Activated CD8-positive, alpha-beta memory T cell treated with anti-CD3 and anti-CD28 coated beads for 1 hour (primary cell): ENCODE measurements around the gene IQGAP2.
A peak's percentile ranks its signal among the peaks of the same experiment; 100 is the strongest.
"Not testable (repeated sequence)": the region's sequence is repeated elsewhere in the genome, so short reads cannot be mapped to it uniquely, and the experiment has no call there.

Source experiments
- DNase-seq, 2 donors: peaks; one replicate each; pipeline ENCODE4 v3.0.0-alpha.2; 2020; ENCODE audit warnings: low read depth in 1 of 2; ENCODE audit errors: extremely low read depth in 1 of 2

Gene IQGAP2

DNA sequence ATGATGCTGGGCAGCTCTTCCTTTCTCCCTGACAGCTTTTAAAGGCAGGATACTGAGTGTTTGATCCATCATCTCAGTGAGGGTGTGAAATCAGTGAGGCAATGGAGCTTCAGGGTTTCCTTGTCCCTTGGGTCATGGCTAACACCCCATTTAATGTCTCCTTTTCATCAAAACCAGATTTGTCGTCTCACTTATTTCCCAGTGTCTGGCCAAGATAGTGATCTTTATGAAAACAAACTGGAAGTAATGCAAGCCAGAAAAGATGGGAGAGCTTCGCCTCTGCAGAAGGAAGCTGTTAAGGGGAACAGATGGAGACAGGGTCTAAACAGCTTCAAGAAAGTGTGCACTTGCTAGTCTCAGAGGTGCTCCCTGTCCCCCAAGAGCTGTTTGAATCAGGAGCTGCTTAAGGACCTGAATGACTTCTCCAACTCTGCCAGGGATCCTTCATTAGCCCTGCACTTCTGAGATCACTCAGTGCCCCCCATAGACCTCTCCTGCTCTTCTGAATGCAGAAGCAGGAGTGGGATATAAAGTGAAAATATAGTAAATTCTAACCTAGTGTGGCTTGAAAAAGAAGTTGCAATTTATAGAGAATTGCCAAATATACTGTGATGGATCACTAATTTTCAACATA is 124.0 kb downstream of the IQGAP2 start:
- DNase-seq = no peak

DNA sequence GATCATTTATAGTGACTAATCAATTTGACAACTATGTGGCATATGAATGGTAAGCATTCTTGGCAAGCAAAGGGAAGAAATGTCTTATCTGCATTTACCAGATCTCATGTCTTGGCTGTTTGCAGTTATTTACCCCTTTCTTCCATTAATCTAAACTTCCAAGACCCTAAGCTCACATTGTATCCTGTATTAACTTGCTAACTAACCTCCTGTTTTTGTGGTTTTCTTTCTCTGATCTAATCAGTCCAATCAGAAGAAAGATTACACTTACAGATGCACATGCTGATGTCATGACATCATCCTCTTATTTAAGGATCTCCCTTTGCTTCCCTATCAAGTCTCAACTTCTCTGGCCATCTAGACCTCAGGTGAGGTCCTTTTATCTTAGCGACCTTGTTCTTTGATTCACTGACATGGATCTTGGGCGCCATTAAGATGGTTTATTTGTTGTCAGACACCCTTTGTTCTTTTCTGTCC is 124.6 kb downstream of the IQGAP2 start:
- DNase-seq = no peak

DNA sequence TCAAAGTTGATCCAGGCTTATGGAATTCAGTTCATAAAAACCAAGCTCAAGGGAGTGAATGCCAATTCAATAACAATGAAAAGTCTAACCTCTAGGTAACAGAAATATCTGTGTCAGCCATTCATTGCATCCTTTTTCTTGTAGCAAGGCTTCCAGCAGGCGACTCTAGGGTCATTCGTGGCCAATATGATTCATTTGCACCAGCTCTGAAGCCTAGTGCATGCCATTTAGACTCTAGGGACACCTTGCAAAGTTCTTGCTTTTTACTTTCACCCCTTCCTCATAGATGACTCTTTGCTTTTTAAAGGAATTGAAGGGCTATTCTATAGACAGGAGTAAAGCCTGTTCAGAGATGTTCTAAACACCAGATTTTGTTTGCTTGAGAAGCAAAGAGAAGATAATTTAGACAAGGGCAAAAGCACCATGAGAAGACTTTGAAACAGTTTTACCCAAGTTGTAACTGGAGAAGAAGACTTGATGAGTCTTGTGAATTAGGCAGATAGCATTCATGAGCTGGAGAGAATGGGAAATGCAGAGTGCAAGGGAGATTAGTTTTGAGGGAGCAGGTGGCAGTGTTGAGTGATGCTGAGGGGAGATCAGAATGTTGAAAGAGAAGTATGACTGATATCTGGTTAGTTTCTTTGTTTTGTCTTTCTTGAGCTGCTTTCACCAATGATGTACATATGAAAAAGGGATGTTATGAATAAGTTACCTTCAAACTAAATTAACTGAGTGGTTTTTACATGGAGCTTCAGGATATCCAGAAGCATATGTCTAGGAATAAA is 125.7 kb downstream of the IQGAP2 start:
- DNase-seq = no peak

DNA sequence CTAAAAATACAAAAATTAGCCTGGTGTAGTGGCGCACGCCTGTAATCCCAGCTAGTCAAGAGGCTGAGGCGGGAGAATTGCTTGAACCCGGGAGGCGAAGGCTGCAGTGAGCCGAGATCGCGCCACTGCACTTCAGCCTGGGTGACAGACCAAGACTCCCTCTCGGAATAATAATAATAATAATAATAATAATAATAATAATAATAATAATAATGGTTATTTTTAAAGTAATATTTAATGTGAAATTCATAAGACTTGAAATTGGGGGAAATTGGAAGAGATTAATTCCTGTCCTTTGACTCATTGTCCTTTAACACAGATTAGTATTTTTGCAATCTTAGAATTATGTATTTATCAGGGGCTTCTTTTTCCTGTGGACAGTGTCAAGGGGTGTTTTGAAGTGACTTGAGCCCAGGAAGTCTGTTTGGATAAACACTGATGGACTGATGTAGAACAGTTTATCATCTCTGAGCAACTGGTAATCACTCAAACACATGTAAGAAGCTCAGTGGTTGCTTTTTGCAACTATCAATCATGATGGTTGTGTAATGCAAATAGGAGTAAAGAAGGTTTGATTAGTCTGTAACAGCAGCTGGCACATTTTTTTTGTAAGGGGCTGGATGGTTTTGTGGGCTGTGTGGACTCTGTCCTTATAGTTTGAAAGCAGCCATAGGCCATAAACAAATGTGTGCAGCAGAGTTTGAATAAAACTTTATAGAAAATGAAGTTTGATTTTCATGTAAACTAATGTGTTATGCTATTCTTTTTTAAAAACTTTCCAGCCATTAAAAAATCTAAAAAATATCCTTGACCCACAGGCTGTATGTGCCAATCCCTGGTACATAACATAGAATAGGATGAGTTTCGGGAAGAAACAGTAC is 126.6 kb downstream of the IQGAP2 start:
- no peak for DNase-seq

DNA sequence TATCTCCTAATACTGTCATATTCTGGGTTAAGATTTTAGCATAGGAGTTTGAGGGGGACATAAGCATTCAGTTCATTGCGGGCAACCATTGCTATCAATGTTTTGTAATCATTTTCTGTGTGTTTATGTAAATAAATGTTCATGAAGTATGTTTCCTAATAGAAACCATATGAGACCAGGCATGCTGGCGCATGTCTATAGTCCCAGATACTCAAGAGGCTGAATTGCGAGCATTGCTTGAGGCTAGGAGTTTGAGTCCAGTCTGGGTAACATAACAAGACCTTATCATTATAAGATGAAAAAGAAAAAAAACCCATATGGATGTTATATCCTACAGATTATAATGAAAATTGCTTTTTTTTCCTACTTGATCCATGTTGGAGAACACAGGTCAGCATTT is 129.0 kb downstream of the IQGAP2 start:
- no peak for DNase-seq

DNA sequence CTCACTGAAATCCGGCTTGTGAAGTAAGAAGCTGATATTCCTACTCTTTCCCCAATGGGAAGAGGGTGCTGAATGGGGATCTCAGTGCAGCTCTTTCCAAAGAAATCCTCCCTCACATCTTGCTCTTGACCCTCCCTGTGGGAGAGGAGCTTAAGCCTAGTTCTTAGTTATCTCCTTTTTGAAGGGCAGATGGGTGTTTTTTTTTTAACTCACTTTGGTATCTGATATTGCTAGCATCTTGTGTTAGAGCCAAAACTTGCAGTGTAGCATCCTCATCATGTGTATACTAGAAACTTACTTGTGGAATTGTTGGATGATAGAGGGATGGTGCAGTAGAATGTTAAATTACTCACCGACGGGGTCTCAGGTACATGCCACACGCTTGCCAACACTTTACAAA is 129.9 kb downstream of the IQGAP2 start:
- DNase-seq = no peak

DNA sequence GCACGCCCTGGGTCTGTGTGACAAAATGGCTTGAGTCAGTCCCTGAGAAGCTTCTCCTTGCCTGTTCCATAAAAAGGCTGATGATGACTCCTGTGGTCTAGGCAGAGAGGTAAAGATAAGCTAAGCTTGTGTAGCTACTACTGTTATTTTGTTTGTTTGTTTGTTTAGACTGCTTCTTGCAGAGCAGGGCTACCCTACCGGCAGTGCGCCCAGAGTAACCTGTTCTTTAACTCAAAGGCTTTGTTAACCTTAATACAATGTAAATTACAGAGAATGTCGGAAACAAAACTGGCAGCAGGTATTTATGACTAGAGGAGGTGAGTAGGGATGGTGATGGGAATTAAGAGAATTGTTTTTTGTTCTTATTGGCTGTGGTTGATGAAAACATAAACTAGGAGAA is 132.5 kb downstream of the IQGAP2 start:
- no peak for DNase-seq

DNA sequence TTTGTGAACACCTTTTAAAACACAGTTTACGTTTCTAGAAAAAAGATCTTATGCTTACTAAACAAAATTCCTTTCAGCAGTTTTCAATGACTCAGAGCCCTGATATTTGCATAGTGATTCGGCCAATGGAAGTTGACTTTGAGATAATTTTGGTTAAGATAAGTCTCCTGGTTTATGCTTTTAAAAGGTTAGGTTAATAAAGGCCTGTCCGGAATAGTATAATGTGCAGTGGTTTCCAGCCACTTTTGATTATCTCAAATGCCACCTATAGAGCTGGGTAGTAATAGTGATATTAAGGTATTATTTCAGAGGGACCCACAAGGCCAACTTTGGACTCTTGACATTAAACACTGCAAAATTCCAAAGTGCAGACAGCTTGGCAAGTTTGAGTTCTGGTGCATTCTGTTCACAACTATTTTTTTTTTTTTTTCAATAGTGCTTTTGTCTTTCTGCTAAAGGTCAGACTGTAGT is 134.0 kb downstream of the IQGAP2 start:
- DNase-seq = no peak

DNA sequence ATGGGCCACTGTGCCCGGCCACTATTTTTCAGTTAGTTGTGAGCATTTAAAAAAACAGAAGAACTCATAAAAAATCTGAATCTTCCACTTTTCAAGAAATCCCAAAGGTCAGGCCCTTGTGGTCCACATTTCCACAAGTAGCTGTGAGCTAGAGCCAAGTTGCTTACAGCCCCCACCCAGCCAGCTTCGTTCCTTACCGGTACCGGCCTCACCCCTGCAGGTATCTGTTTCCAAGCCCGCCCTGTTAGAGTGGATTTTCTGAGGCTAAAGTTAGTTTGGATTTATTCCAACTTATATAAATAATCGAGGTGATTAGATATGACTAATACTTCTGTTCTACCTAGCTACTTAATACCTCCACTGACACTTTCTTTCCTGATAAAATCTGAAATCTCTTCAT is 139.2 kb downstream of the IQGAP2 start:
- no peak for DNase-seq

DNA sequence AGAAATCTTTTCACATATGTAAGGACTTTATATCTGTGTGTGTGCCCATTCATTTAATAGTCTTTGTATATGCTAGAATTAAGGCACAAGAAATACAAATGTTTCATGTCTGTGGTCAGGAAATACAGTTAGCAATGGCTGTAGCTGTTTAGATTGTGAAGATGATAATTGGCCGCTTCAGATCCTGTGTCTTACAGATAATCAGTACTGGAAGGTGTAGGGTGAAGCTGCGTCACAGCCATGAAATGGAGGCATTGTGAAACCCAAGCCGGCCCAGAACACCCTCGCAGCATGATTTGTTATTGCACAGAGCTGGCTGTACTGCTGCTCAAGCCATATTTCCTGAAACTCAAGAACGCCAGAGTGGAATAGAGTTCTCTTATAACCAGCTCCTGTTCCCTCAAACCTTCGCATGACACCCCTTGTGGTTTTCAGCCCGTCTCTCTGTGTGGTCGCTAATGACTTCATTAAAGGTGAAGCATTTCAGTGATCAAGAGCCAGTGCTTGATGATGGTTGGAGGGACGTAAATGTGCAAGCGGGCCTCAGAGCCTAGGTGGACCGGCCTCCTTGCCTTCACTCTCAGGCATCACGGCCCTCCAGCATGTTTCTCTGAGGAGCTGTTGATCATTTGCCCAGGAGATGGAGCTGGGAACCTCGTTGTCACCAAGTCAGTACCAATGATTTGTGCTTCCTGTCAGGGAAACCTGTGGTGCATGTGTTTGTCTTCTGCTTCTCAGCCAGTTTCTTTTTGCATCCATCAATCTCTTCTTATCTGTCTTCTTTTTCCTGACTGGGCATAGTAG is 140.0 kb downstream of the IQGAP2 start:
- peak; percentile 19 to 37 for DNase-seq

DNA sequence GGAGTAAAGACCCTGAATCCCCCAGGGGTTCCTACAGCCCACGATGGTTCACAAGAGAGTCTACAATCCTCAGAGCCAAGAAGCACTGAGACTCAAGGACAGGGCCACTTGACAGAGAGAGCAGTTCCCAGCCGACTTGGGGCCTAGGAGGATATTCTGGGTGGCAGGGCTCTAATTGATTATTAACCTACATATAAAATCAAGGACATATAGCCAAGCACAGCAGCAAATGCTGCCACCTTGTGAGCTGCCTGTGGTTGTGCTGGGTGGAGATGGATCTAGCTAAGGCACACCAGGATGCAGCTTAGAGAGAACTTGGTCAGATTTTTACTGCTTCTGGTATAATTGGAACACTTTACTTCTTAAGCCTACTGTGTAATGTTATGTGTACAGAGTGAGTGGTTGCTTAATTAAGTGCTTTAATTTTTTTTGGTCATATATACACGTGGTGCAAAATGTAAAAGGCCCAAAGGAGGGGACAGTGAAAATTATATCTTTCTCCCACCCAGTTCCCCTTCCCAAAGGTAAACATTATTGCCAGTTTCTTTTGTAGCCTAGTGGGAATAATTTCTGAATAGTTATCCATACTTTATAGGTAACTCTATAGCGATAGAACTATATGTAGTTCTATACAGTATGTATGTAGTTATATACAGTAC is 141.3 kb downstream of the IQGAP2 start:
- DNase-seq = peak; percentile 24 to 28

DNA sequence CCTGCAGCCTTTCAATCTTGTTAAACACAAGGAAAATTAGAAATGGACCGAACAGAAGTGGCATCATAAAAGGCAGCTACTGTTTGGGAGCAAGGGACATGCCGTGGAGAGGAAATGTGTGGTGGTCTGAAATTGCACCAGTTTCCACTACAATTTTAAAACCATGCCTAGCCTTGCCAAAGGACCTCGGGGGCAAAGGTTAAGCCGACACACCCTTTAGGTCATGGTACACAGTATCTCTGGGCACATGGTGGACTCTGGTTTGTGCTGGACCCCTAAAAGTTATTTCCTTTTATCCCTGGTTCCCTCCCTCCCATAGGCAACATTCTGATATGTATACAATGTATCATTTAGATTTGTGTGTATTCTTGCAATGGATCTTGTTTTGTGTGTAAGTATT is 142.1 kb downstream of the IQGAP2 start:
- no peak for DNase-seq

DNA sequence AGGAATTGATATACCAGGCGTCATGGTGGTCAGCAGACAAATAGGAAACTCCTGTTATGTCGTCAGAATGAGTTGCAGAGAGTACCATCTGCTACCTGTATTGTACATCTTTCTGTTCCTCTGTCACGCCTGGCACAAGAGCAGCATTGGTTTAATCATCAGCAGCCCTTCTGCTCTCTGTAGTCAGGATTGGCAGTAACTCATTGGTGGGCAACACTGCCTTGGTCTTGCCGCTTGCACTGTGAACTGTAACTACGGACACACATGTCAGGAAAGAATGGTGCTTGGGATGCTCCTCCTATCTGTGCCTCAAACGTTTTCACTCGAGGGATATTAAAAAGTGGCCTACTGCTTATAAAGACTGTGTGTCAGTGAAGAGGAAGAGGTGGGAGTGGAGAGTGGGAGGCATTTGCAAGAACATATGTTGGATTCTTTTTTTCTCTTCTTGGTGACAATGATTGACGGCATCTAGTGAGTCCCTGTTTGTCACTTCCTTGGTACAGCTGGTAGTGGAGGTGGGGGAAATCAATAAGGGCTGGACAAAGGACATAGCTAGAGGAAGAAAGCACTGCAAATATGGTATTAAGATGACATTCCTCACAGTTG is 143.5 kb downstream of the IQGAP2 start:
- DNase-seq = no peak

DNA sequence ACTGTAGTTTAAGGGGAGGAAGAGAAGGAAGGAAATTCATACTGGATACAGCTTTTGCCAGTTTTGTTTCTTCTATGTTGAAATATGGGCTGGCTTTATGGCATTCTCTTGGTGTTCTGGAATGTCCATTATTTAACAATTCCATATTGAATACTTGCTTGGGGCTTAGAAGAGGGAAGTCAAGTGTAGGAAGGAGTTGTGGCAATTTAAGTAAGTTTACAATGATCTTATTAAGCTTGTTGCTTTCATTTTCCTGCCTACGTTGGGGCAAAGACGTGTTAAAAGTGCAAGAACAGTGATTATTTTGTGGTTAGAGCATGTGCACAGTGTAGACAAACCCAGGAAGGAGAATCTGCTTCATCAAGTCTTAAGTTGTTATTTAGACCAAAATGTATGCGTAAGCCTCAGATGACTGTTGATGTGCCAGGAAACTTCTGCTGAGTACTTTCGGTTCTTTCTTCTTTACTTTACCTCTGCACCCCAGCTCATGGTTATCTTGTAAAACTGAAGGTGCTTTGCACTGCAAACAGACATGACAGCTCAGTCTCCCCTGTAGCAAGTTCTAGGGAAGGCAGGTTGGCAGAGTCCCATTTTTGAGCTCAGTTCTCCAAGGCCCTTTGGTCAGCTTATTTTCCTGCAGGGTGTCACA is 144.3 kb downstream of the IQGAP2 start:
- DNase-seq = peak in 1 of 2 donors; percentile 13

DNA sequence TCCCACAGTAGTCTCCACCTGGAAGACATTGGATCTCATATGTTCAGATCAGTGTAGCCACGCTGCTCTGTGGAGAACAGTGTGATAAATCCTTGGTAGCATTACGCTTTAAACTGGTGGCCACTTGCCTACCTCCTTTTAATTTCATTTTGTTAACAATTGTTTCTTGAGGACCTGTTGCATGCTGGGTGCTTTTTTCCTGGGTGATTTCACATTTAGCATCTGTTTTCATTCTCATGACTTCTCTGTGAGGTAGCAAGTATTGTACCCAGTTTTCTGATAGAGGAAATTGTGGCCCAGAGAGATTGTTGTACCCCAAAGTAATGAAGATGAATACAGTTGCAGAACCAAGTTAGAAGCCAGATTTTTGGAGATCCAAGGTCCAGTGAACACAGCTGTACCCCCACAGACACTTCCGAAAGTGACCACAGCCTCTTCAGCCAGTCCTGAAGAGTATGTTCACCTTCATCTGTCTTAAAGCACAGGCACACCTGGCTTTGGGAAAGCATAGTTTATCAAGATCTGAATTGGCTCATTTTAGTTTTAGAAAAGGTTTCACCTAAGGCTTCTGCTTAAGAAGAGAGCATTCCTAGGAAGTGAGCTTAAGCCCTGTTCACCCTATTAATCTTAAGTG is 144.9 kb downstream of the IQGAP2 start:
- DNase-seq = no peak

DNA sequence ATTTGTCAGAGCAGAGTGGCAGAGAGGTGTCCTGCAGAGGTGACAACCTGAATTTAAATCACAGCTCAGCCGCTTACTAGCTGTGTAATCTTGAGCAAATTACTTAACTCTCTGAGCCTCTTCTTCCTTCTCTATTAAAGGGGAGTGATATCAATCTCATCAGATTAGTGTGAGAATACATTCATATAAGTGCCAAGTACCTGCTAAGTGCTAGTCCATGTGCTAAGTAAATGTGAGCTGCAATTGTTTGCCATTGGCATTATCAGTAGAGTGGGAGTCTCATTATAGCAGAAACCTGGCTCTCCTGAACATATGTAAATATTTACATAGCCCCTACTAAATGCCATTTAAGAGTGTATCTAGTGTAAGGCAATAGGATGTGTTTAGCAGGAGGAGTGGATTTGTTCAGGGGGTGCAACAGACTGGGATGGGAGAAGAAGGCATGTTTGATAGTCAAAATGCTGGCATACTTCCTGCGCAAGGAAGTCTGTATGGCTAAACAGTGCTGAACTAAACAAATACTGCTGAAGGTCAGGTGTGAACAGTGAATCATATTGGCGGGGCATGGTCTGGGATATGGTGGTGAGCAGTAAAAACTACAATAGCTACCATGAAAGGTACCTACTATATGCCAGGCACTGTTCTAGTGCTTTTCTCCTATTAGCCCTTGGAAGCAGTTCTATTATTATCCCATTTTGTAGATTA is 145.6 kb downstream of the IQGAP2 start:
- no peak for DNase-seq

DNA sequence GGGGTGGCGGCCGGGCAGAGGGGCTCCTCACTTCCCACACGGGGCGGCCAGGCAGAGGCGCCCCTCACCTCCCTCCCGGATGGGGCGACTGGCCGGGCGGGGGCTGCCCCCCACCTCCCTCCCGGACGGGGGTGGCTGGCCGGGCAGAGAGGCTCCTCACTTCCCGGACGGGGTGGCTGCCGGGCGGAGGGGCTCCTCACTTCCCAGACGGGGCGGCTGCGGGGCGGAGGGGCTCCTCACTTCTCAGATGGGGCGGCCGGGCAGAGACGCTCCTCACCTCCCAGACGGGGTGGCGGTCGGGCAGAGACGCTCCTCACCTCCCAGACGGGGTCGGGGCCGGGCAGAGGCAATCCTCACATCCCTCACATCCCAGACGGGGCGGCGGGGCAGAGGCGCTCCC is 147.8 kb downstream of the IQGAP2 start:
- not testable (repeated sequence) for DNase-seq

DNA sequence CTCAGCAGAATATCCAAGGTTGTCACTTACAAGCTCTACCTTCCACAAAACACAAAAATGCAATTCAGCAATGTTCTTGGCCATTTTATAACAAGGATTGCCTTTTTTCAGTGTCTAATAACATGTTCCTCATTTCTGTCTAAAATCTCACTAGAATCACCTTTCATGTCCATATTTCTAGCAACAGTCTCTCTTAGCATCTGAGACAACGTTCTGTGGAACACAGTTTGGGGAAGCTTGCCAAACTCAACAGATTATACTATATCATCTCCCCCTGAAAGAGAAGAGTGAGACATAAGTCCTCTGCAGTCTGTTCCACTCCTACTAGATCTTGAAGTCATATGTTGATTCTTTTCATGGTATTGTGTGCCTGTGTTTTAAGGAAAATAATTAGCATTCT is 149.5 kb downstream of the IQGAP2 start:
- no peak for DNase-seq
